ENCODE data around the gene TNS1. TPM values are rescaled to one million over a fixed set of nuclear protein-coding genes. Genes with fewer than 3 reads are reported as not detected.

TNS1 gene
- total and polyA plus RNA-seq, 4 donors = 46.9 to 64.5 (median 58.1) TPM

DNA sequence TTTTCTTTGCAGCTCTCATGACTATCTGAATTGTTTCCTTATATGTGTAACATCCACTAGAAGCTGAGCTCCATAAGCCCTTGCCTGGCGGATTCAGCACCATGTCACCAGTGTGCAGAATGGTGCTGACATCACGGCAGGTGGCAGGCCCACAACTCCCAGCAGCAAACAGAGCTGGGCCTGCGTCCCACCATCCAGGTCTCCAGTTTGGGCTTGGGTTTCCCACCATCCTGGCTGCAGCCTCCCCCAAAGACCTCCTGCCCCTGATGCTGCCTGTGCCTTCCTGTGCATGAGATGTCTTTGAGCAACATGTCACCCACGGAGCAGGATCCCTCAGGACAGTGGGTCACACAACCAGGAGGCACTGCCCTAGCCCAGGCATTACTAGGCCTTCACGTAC lies 113.1 kb downstream of the TNS1 start:
- Histone ChIP-seq H3K27me3 (ENCODE audit: control insufficient read depth, insufficient read depth, low read length) (no peaks in the 10 kb centered on the region), H3K36me3 (ENCODE audit: control insufficient read depth, insufficient read depth, low read length) (peaks cover 79% of the 10 kb centered on the region), H3K4me3 (ENCODE audit: low read depth, low read length) (no peak overlapping the region), H3K9me3 (ENCODE audit: control insufficient read depth, insufficient read depth, low read length) (no peaks in the 10 kb centered on the region), H3K27ac (ENCODE audit: low read depth, low read length) (no peak overlapping the region), H3K4me1 (ENCODE audit: control insufficient read depth, insufficient read depth, low read length) (no peaks in the 10 kb centered on the region)
- no peak for DNase-seq (ENCODE audit: low read depth in 4 of 6, low spot score in 6 of 6)
- 85% methylated on average over 5 of the region's 5 CpGs for WGBS (ENCODE audit: insufficient coverage)

DNA sequence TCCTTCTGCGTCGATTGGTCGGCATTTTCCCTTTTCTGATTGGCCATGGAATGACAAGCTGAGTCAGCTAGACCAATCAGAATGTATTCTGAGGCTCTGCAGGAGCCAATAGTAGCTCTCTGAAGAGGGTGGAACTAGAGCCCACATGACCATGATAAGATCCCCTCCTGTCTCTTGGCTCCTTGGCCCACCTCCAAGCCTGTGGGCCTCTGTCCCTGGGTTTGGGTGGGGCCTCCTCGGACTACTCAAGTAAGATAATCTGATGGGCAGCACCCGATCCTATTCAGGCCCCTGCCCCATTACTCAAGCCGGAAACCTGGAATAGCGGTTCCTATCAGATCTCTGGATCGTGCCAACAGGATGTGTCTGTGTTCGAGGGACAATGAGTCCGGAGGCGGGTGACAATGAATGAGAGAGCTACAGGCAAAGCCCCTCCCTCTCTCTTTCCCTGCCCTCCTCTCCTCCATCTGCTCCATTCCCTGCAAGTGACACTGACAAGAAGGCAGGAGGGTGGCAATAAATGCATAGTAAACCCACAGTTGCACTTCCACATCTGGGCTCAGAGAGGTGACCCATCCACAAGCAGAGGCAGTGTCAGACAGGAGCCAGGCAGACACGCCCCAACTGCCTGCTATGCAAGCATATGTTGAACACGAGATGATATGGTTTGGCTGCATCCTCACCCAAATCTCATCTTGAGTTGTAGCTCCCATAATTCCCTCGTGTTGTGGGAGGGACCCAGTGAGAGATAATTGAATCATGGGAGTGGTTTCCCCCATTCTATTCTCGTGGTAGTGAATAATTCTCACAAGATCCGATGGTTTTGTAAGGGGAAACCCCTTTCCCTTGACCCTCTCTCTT lies 114.7 kb downstream of the TNS1 start:
- peaks cover 68% of the 10 kb centered on the region for H3K36me3 ChIP-seq (ENCODE audit: control insufficient read depth, insufficient read depth, low read length)

DNA sequence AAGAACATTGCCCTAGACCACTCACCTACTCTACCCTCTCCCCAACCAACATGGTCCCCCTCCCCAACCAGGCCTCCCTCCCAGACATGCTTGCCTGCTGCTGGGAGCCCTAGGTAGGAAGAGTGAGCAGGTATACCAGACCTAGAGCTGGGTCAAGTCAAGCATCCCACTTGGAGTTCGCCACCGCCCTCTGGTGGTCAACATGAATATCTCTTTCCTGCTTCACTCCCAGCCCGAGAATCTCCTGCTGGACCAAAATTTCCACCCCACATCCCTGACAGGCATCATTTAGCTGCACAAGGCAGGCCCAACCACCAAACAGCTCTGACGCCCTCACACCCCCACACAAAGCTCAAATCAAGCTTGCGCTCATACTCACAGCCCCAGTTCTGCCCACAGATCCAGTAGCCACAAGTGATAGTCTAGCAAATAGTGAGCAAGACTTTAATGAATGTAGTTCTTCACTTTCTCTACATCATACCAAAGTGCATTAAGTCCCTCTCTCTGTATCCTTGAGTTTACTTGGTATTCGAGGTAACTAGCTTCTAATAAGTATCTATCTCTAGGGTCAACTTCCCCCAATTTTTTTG lies 116.0 kb downstream of the TNS1 start:
- no peak overlapping the region for H3K4me3 ChIP-seq (ENCODE audit: low read depth, low read length)
- no peaks in the 10 kb centered on the region for H3K9me3 ChIP-seq (ENCODE audit: control insufficient read depth, insufficient read depth, low read length)
- no peaks in the 10 kb centered on the region for H3K27me3 ChIP-seq (ENCODE audit: control insufficient read depth, insufficient read depth, low read length)
- 8% methylated on average over 4 of the region's 6 CpGs for WGBS (ENCODE audit: insufficient coverage)
- H3K4me1 ChIP-seq (ENCODE audit: control insufficient read depth, insufficient read depth, low read length) = no peaks in the 10 kb centered on the region
- DNase-seq (ENCODE audit: low read depth in 4 of 6, low spot score in 6 of 6) = peak in 3 of 6 donors; percentile 46 to 86 (median 75)
- no peak overlapping the region for H3K27ac ChIP-seq (ENCODE audit: low read depth, low read length)
- H3K36me3 ChIP-seq (ENCODE audit: control insufficient read depth, insufficient read depth, low read length) = peaks cover 55% of the 10 kb centered on the region

More for the DNA sequence above, 114.7 kb downstream of the TNS1 start:
- no peak for DNase-seq (ENCODE audit: low read depth in 4 of 6, low spot score in 6 of 6)
- Histone ChIP-seq H3K9me3 (ENCODE audit: control insufficient read depth, insufficient read depth, low read length) (no peaks in the 10 kb centered on the region), H3K4me3 (ENCODE audit: low read depth, low read length) (no peak overlapping the region), H3K27me3 (ENCODE audit: control insufficient read depth, insufficient read depth, low read length) (no peaks in the 10 kb centered on the region), H3K27ac (ENCODE audit: low read depth, low read length) (no peak overlapping the region), H3K4me1 (ENCODE audit: control insufficient read depth, insufficient read depth, low read length) (no peaks in the 10 kb centered on the region)
- WGBS (ENCODE audit: insufficient coverage) = 90% methylated on average over 5 of the region's 16 CpGs

- DNase-seq (ENCODE audit: low read depth in 4 of 6, low spot score in 6 of 6) = no peak
- H3K4me1 ChIP-seq (ENCODE audit: control insufficient read depth, insufficient read depth, low read length) = peaks cover 3% of the 10 kb centered on the region
- 88% methylated on average over 2 of the region's 3 CpGs for WGBS (ENCODE audit: insufficient coverage)
- H3K27me3 ChIP-seq (ENCODE audit: control insufficient read depth, insufficient read depth, low read length) = no peaks in the 10 kb centered on the region
- no peak overlapping the region for H3K4me3 ChIP-seq (ENCODE audit: low read depth, low read length)
- H3K9me3 ChIP-seq (ENCODE audit: control insufficient read depth, insufficient read depth, low read length) = no peaks in the 10 kb centered on the region
- H3K27ac ChIP-seq (ENCODE audit: low read depth, low read length) = no peak overlapping the region
- H3K36me3 ChIP-seq (ENCODE audit: control insufficient read depth, insufficient read depth, low read length) = peaks cover 53% of the 10 kb centered on the region
These were observed 116.7 kb downstream of the TNS1 start for GRCh38 chr2:217886091-217886490.

GRCh38 chr2:217884985-217885384 lies 117.8 kb downstream of the TNS1 start:
- no peak overlapping the region for H3K27ac ChIP-seq (ENCODE audit: low read depth, low read length)
- H3K9me3 ChIP-seq (ENCODE audit: control insufficient read depth, insufficient read depth, low read length) = no peaks in the 10 kb centered on the region
- peaks cover 10% of the 10 kb centered on the region for H3K4me1 ChIP-seq (ENCODE audit: control insufficient read depth, insufficient read depth, low read length)
- 96% methylated on average over 8 of the region's 8 CpGs for WGBS (ENCODE audit: insufficient coverage)
- H3K36me3 ChIP-seq (ENCODE audit: control insufficient read depth, insufficient read depth, low read length) = peaks cover 52% of the 10 kb centered on the region
- no peak for DNase-seq (ENCODE audit: low read depth in 4 of 6, low spot score in 6 of 6)
- no peak overlapping the region for H3K4me3 ChIP-seq (ENCODE audit: low read depth, low read length)
- no peaks in the 10 kb centered on the region for H3K27me3 ChIP-seq (ENCODE audit: control insufficient read depth, insufficient read depth, low read length)

- H3K36me3 ChIP-seq (ENCODE audit: control insufficient read depth, insufficient read depth, low read length) = peaks cover 61% of the 10 kb centered on the region
- DNase-seq (ENCODE audit: low read depth in 4 of 6, low spot score in 6 of 6) = peak in 1 of 6 donors; percentile 69
- 71% methylated on average over 14 of the region's 14 CpGs for WGBS (ENCODE audit: insufficient coverage)
- no peaks in the 10 kb centered on the region for H3K27me3 ChIP-seq (ENCODE audit: control insufficient read depth, insufficient read depth, low read length)
- no peaks in the 10 kb centered on the region for H3K9me3 ChIP-seq (ENCODE audit: control insufficient read depth, insufficient read depth, low read length)
- H3K27ac ChIP-seq (ENCODE audit: low read depth, low read length) = peak overlapping the region; percentile 64
- H3K4me1 ChIP-seq (ENCODE audit: control insufficient read depth, insufficient read depth, low read length) = peaks cover 39% of the 10 kb centered on the region
- H3K4me3 ChIP-seq (ENCODE audit: low read depth, low read length) = no peak overlapping the region
These were observed 121.9 kb downstream of the TNS1 start for GRCh38 chr2:217880891-217881290.

DNA sequence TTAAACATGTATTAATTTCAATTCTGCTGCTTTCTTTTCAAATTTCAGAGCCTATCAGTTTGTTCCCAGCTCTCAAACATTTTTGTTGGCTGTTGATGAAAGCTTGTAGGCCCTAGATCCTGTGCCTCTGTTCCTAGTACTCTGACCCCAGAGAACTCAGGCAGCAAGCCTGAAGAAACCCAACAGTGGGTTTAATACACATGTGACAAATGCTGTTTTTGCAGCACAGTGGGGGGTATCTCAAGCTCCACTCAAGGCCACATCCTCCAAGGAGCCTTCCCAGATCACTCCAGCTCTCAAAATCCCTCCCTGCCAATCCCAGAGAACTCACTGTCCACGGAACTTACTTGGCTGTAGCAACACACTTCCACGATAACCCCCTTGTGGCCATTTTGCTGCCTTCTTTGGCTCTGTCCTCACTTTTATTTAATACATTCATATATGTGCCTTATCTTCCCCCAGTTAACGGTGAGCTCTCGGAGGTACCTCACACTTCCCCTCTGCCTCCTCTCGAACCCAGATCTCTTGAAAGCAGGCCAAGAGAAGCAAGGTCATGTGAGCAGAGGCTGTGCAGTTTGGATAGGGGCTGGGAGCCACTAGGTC lies 122.4 kb downstream of the TNS1 start:
- Histone ChIP-seq H3K4me3 (ENCODE audit: low read depth, low read length) (no peak overlapping the region), H3K36me3 (ENCODE audit: control insufficient read depth, insufficient read depth, low read length) (peaks cover 59% of the 10 kb centered on the region), H3K27me3 (ENCODE audit: control insufficient read depth, insufficient read depth, low read length) (no peaks in the 10 kb centered on the region), H3K27ac (ENCODE audit: low read depth, low read length) (peak overlapping the region; percentile 64), H3K9me3 (ENCODE audit: control insufficient read depth, insufficient read depth, low read length) (no peaks in the 10 kb centered on the region), H3K4me1 (ENCODE audit: control insufficient read depth, insufficient read depth, low read length) (peaks cover 39% of the 10 kb centered on the region)
- peak in 1 of 6 donors; percentile 68 for DNase-seq (ENCODE audit: low read depth in 4 of 6, low spot score in 6 of 6)
- WGBS (ENCODE audit: insufficient coverage) = 85% methylated on average over 2 of the region's 5 CpGs

DNA sequence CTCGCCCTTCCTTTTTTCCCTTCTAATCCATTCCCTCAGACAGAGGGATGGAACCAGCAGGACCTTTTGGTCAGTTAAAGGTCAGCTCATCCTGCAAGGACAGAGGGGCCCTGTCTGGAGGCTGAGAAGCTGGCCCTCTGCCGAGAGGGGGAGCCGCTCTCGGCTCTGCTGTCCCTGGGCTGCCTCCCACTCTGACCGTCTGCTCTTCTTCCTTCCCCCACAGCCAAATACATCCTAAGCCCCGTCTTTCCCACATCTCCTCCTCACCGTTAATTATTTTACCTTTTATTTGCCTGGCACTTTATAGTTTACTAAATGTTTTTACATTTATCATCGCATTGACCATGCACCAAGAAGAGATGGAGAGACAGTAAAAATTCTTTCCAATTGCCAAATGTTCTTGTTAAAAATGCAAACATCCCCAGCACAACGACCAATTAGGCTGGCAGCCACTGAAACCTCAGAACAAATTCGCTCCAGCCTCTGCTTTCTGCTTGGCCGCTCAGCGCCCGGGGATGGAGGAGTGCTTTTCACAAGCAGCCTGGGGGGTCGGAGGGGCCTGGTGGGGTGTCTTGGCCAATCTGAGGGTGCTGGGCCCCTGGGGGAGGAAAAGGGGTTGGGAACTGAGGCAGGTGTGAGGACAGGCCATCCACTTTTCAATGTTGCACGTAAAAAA lies 123.7 kb downstream of the TNS1 start:
- H3K27ac ChIP-seq (ENCODE audit: low read depth, low read length) = peak overlapping the region; percentile 29
- peaks cover 54% of the 10 kb centered on the region for H3K36me3 ChIP-seq (ENCODE audit: control insufficient read depth, insufficient read depth, low read length)
- DNase-seq (ENCODE audit: low read depth in 4 of 6, low spot score in 6 of 6) = peak in 2 of 6 donors; percentile 58 to 69
- no peaks in the 10 kb centered on the region for H3K9me3 ChIP-seq (ENCODE audit: control insufficient read depth, insufficient read depth, low read length)
- no peaks in the 10 kb centered on the region for H3K27me3 ChIP-seq (ENCODE audit: control insufficient read depth, insufficient read depth, low read length)
- 43% methylated on average over 11 of the region's 15 CpGs for WGBS (ENCODE audit: insufficient coverage)
- H3K4me1 ChIP-seq (ENCODE audit: control insufficient read depth, insufficient read depth, low read length) = peaks cover 39% of the 10 kb centered on the region
- H3K4me3 ChIP-seq (ENCODE audit: low read depth, low read length) = no peak overlapping the region

- no peak overlapping the region for H3K27ac ChIP-seq (ENCODE audit: low read depth, low read length)
- H3K4me3 ChIP-seq (ENCODE audit: low read depth, low read length) = no peak overlapping the region
- peaks cover 39% of the 10 kb centered on the region for H3K4me1 ChIP-seq (ENCODE audit: control insufficient read depth, insufficient read depth, low read length)
- 79% methylated on average over 6 of the region's 8 CpGs for WGBS (ENCODE audit: insufficient coverage)
- no peaks in the 10 kb centered on the region for H3K9me3 ChIP-seq (ENCODE audit: control insufficient read depth, insufficient read depth, low read length)
- H3K36me3 ChIP-seq (ENCODE audit: control insufficient read depth, insufficient read depth, low read length) = peaks cover 54% of the 10 kb centered on the region
- no peaks in the 10 kb centered on the region for H3K27me3 ChIP-seq (ENCODE audit: control insufficient read depth, insufficient read depth, low read length)
- DNase-seq (ENCODE audit: low read depth in 4 of 6, low spot score in 6 of 6) = no peak
These were observed 124.9 kb downstream of the TNS1 start for GRCh38 chr2:217877866-217878265.

All from spinal cord (tissue), 10 donors.